ENCODE data around the gene DCTN2.
"Not testable (repeated sequence)": the region's sequence is repeated elsewhere in the genome, so short reads cannot be mapped to it uniquely, and the experiment has no call there.

DCTN2 gene

GRCh38 chr12:57525615-57526383 is 21.2 kb downstream of the DCTN2 start:
- no peak for DNase-seq

- DNase-seq = no peak
Observed at GRCh38 chr12:57524814-57525614, 22.0 kb downstream of the DCTN2 start.

GRCh38 chr12:57523706-57524614 is 23.0 kb downstream of the DCTN2 start:
- DNase-seq = no peak

- no peak for DNase-seq
Observed at GRCh38 chr12:57522887-57523705, 23.9 kb downstream of the DCTN2 start.

GRCh38 chr12:57522011-57522886 is 24.7 kb downstream of the DCTN2 start, which contains the start of gene MBD6:
MBD6 (plus strand) TSS chr12:57522824; CDS start chr12:57524304, 1,480 bp downstream.
- peak; percentile 64 for DNase-seq

GRCh38 chr12:57521525-57522010 is 25.4 kb downstream of the DCTN2 start:
- no peak for DNase-seq

GRCh38 chr12:57520053-57520818 is 26.8 kb downstream of the DCTN2 start, which contains the start of gene DDIT3:
DDIT3 (minus strand) TSS chr12:57520514; CDS start chr12:57517406, 3,108 bp downstream.
- peak; percentile 92 for DNase-seq

- DNase-seq = no peak
Observed at GRCh38 chr12:57519796-57520052, 27.3 kb downstream of the DCTN2 start.

- DNase-seq = no peak
Observed at GRCh38 chr12:57518920-57519795, 27.8 kb downstream of the DCTN2 start.

- DNase-seq = no peak
Observed at GRCh38 chr12:57518176-57518919, 28.6 kb downstream of the DCTN2 start.

GRCh38 chr12:57517718-57518117 is 29.3 kb downstream of the DCTN2 start:
- not testable (repeated sequence) for DNase-seq

- DNase-seq = no peak
Observed at GRCh38 chr12:57517187-57517586, 29.8 kb downstream of the DCTN2 start.

- no peak for DNase-seq
Observed at GRCh38 chr12:57516617-57517153, 30.3 kb downstream of the DCTN2 start.

GRCh38 chr12:57515934-57516541 is 31.0 kb downstream of the DCTN2 start:
- no peak for DNase-seq

GRCh38 chr12:57515408-57515933 is 31.5 kb downstream of the DCTN2 start:
- DNase-seq = no peak

- DNase-seq = no peak
Observed at GRCh38 chr12:57514720-57515407, 32.1 kb downstream of the DCTN2 start.

GRCh38 chr12:57514246-57514645 is 32.7 kb downstream of the DCTN2 start:
- DNase-seq = not testable (repeated sequence)

All from SHP77 treated with DMSO at 0.1 percent for 48 hours (cell line).